ENCODE data around the gene AKAP13. TPM values are rescaled to one million over a fixed set of nuclear protein-coding genes. Genes with fewer than 3 reads are reported as not detected.

Gene AKAP13
- total and polyA plus RNA-seq, 2 of the 8 experiments (the other 6 are each of a cell fraction or from before 2014, with no cell fraction given), result 14.0 to 46.2 TPM

- no peak overlapping the region for H2AK5ac ChIP-seq (ENCODE audit: low read depth, low read length)
- H3K4me3 ChIP-seq (ENCODE audit: extremely low read depth in 1 of 4, insufficient read depth in 2 of 4, low read depth in 3 of 4, low read length in 4 of 4), result no peak overlapping the region
- no peak overlapping the region for H2BK12ac ChIP-seq (ENCODE audit: low read depth, low read length)
- no peak overlapping the region for H2BK20ac ChIP-seq (ENCODE audit: low read length)
- no peak overlapping the region for H3K27ac ChIP-seq (ENCODE audit: low read depth, low read length)
- H3K14ac ChIP-seq (ENCODE audit: insufficient read length), result no peak overlapping the region
- no peak overlapping the region for H3K23ac ChIP-seq (ENCODE audit: insufficient read length)
- H2BK15ac ChIP-seq (ENCODE audit: low read length), result no peak overlapping the region
- H4K5ac ChIP-seq (ENCODE audit: insufficient read length, low read depth, low read length), result no peak overlapping the region
- no peak overlapping the region for H3K4me2 ChIP-seq (ENCODE audit: insufficient read depth in 1 of 2, low read depth in 2 of 2, low read length in 2 of 2)
- H4K91ac ChIP-seq (replicated peaks; ENCODE audit: insufficient read length, low read length), result no peak overlapping the region
- WGBS, 2 experiments (ENCODE audit: extremely low coverage in 1 of 2, insufficient coverage in 1 of 2, insufficient read length in 1 of 2, insufficient replicate concordance in 2 of 2, low coverage in 1 of 2, low lambda C conversion rate in 2 of 2, missing lambda C conversion rate in 1 of 2), result 82% methylated on average over 7 of the region's 7 CpGs; no CpG with 5 or more reads in 1 of the 2 experiments
- H3K79me2 ChIP-seq (ENCODE audit: control insufficient read depth in 1 of 2, insufficient read depth in 2 of 2, low read length in 2 of 2), result no peaks in the 10 kb centered on the region; a peak in 1 of 4 replicates
- no peaks in the 10 kb centered on the region for H3K27me3 ChIP-seq (replicated peaks in 1 of 4; ENCODE audit: control insufficient read depth in 3 of 4, extremely low read depth in 1 of 4, insufficient read depth in 3 of 4, low read length in 3 of 4)
- ChIA-PET POLR2A (ENCODE audit: partially characterized antibody) (no interaction called here), CTCF (ENCODE audit: partially characterized antibody) (interaction anchor here (0.7 to 1.3 kb wide), 3 partner anchors 8 to 12 kb away, joined by 3 read pairs; no protein-coding TSS in a partner anchor)
- no peak overlapping the region for H2AFZ ChIP-seq (ENCODE audit: low read length)
- no peak overlapping the region for H3K9ac ChIP-seq (replicated peaks in 1 of 4; ENCODE audit: extremely low read depth in 1 of 4, low read depth in 3 of 4, low read length in 3 of 4)
- no peak overlapping the region for H4K8ac ChIP-seq (ENCODE audit: extremely low read depth, insufficient read depth, low read length)
- no peaks in the 10 kb centered on the region for H3K79me1 ChIP-seq (ENCODE audit: low read depth, low read length)
- FAIRE-seq, result no peak
- H2BK120ac ChIP-seq (replicated peaks; ENCODE audit: low read depth, low read length), result no peak overlapping the region
- no peaks in the 10 kb centered on the region for H3K9me3 ChIP-seq (ENCODE audit: insufficient read depth in 2 of 2, low read depth in 1 of 2, low read length in 1 of 2)
- no peaks in the 10 kb centered on the region for H3K23me2 ChIP-seq (ENCODE audit: low read depth, low read length)
- H3K18ac ChIP-seq (ENCODE audit: extremely low read depth, low read length), result no peak overlapping the region
- no peaks in the 10 kb centered on the region for H4K20me1 ChIP-seq (replicated peaks in 1 of 2; ENCODE audit: control insufficient read depth in 1 of 2, insufficient read depth in 2 of 2, low read length in 2 of 2)
- DNase-seq (ENCODE audit: low read depth in 1 of 2, low spot score in 2 of 2), result no peak
- H2BK5ac ChIP-seq (ENCODE audit: low read depth, low read length), result no peak overlapping the region
- H3K56ac ChIP-seq (replicated peaks; ENCODE audit: insufficient read length, low read depth, low read length), result no peak overlapping the region
- no peak overlapping the region for H3K4ac ChIP-seq (replicated peaks; ENCODE audit: insufficient read length, low read depth, low read length)
- H3K36me3 ChIP-seq (ENCODE audit: control insufficient read depth in 2 of 4, insufficient read depth in 4 of 4, low read length in 3 of 4), result no peaks in the 10 kb centered on the region
- no peaks in the 10 kb centered on the region for H3K4me1 ChIP-seq (replicated peaks in 1 of 4; ENCODE audit: control insufficient read depth in 3 of 4, insufficient read depth in 4 of 4, low read length in 3 of 4)
- no peak for TF ChIP-seq ASH2L (IDR thresholded peaks at IDR 0.05; ENCODE audit: low read length)
These were observed 187.9 kb downstream of the AKAP13 start for GRCh38 chr15:85568261-85568808.

Measured in H1 (cell line).